Mucosa of descending colon (tissue), 3 donors: ENCODE measurements around the gene E2F6. TPM values are rescaled to one million over a fixed set of nuclear protein-coding genes. Genes with fewer than 3 reads are reported as not detected.

Source experiments
- ATAC-seq: fragments of 200-7000 bp; cut with Tn5 transposase; one replicate; pipeline ENCODE4 v1.9.1; 2020; ENCODE audit warnings: mild to moderate bottlenecking, moderate library complexity
- DNase-seq, 3 donors: peaks; one replicate each; pipeline ENCODE4 v3.0.0-alpha.2; 2020
- H3K36me3 ChIP-seq: fragments of 200-600 bp; one replicate; pipeline ENCODE4 v1.8.0; 2021; ENCODE audit warnings: low read depth, mild to moderate bottlenecking
- H3K4me1 ChIP-seq: fragments of 200-600 bp; one replicate; pipeline ENCODE4 v1.8.0; 2021; ENCODE audit warnings: low read depth, mild to moderate bottlenecking
- H3K4me3 ChIP-seq: fragments of 200-600 bp; one replicate; pipeline ENCODE4 v1.8.0; 2021; ENCODE audit warnings: mild to moderate bottlenecking
- H3K9me3 ChIP-seq: fragments of 200-600 bp; one replicate; pipeline ENCODE4 v1.8.0; 2021; ENCODE audit warnings: mild to moderate bottlenecking
- intact Hi-C, 2 donors: fragments of 100-400 bp; cut with DNase I in 1 of 2; cut with micrococcal nuclease in 1 of 2; formaldehyde crosslinking; loops; one replicate each; pipeline versions ENCODE4 v1.11.0 to v1.11.1; 2022; cut with DNase I, micrococcal nuclease
- total RNA-seq, 3 donors: library from RNA; stranded (reverse); fragmentation: NEBNext Ultra II Directional in 2 of 3; extraction: Animal tissue kit (Norgen Biotek cat#: 25700) in 2 of 3; gene quantifications; one replicate each; pipeline versions ENCODE4 v1.2.1 to v1.2.4, GENCODE V29; 2021 to 2023
- TF ChIP-seq, protein P1 (sequence below): fragments of 200-600 bp; IDR thresholded peaks from one replicate; pipeline ENCODE4 v1.8.0; 2022; ENCODE audit warnings: antibody characterized with exemption, mild to moderate bottlenecking
- donor health status: DM: no; HTN: no; CAD: no; lungs with moderate emphysema.
- donor health status: DM: no; HTN: no; CAD: no.
- donor health status: DM: no; HTN: yes; CAD: no.

E2F6 gene
- total RNA-seq, 3 donors from 2014 or later, result 4.3 to 12.6 (median 5.6) TPM

DNA sequence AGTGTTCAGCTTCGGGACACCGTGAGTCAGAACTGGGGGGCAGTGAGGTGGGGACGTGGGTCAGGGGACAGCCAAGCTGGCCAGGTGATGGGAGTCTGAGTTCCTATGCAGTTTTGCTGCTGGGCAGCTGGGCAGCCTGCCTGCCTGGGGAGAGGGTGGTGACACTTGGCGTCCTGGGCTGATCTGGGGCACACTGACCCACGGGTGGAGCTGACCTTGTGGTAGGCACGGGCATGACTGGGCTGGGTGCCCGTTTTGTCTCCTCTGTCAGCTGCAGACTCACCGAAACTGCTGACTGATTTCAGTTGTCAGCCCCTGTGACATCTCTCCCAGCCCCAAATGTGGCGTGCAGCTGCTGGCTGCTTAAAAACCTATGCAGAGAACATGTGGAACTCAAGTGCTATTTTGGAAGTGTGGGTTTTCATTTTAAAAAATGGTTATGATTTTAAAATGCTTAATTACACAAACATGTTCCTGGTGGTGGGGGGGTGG lies 32.6 kb upstream of the E2F6 start:
- Histone ChIP-seq H3K36me3 (no peaks in the 10 kb centered on the region), H3K9me3 (no peaks in the 10 kb centered on the region), H3K4me3 (no peak overlapping the region), H3K4me1 (no peaks in the 10 kb centered on the region)
- peak; percentile 59 for ATAC-seq
- TF ChIP-seq, protein P1, sequence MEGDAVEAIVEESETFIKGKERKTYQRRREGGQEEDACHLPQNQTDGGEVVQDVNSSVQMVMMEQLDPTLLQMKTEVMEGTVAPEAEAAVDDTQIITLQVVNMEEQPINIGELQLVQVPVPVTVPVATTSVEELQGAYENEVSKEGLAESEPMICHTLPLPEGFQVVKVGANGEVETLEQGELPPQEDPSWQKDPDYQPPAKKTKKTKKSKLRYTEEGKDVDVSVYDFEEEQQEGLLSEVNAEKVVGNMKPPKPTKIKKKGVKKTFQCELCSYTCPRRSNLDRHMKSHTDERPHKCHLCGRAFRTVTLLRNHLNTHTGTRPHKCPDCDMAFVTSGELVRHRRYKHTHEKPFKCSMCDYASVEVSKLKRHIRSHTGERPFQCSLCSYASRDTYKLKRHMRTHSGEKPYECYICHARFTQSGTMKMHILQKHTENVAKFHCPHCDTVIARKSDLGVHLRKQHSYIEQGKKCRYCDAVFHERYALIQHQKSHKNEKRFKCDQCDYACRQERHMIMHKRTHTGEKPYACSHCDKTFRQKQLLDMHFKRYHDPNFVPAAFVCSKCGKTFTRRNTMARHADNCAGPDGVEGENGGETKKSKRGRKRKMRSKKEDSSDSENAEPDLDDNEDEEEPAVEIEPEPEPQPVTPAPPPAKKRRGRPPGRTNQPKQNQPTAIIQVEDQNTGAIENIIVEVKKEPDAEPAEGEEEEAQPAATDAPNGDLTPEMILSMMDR, result no peak
- intact Hi-C loops, result no loop called here
- DNase-seq, result peak; percentile 40 to 65 (median 42)

DNA sequence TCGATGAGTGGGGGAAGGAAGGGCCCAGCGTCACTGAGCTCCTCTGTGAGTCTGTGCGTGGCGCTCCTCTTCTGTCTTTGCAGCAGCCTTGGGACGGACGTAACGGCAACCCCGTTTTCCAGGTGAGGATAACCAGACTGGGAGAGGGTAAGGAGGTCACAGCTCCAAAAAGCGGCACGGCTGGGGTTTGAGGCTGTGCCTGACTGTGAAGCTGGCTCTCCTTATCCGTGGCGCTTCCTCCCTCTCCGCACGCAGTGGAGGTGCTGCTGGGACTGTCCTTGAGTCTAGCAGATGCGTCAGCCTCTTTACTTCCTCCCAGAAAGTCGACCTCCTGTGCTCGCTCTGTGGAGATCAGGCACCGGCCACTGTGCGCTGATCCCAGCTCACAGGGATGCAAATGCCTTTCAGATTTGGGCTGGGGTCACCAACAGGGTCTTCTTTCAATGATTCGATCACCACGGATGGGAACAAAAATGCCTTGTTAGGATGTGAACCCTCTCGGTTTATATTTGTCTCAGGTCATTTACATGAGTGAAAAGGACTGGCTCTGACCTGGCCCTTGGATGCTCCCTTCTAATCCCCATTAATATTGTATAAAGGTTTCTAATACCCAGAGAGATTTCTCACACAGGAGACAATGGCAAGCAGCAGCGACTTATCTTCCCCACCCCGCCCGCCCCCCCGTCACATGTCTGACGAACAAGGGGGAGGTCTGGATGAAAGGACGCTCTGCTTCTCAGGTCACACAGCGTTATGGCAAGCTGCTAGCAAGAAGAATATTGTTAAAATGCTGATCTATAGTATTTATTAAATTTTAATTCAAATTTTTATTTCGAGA lies 30.1 kb upstream of the E2F6 start:
- Histone ChIP-seq H3K36me3 (no peaks in the 10 kb centered on the region), H3K9me3 (no peaks in the 10 kb centered on the region), H3K4me3 (no peak overlapping the region), H3K4me1 (no peaks in the 10 kb centered on the region)
- ATAC-seq (no peak), DNase-seq (no peak)
- intact Hi-C loops, result no loop called here
- TF ChIP-seq, protein P1, result no peak

DNA sequence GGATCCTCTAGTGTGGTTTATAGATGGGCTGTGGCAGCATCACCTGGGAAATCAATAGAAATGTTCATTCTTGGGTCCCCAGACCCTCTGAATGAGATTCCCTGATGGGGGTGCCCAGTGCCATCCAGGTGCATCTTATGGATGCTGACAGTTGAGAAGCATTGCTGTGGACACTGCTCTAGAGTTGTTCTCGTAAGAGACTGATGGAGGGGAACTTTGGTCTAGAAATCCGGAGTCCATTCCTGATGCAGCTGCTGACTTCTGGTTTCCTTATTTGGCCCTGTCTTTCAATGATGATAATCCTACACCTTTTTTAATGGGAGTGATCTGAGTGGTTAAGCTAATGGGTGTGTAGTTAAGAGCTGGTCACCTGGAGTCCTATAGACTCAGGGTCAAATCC lies 28.3 kb upstream of the E2F6 start:
- DNase-seq (no peak), ATAC-seq (no peak)
- Histone ChIP-seq H3K4me1 (no peaks in the 10 kb centered on the region), H3K4me3 (no peak overlapping the region), H3K36me3 (no peaks in the 10 kb centered on the region), H3K9me3 (no peaks in the 10 kb centered on the region)
- TF ChIP-seq, protein P1, result no peak
- intact Hi-C loops, result no loop called here

DNA sequence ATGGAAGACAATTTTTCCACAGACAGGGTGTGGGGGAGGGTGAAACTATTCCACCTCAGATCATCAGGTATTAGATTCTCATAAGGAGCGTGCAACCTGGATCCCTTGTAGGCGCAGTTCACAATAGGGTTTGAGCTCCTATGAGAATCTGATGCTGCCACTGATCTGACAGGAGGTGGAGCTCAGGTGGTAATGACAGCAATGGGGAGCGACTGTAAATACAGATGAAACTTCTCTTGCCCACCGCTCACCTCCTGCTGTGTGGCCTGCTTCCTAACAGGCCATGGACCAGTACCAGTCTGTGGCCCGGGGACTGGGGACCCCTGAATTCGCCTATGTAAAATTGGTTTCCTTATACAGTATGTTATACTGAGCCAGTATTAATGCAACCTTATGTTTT lies 27.3 kb upstream of the E2F6 start:
- TF ChIP-seq, protein P1, result no peak
- DNase-seq, result no peak

DNA sequence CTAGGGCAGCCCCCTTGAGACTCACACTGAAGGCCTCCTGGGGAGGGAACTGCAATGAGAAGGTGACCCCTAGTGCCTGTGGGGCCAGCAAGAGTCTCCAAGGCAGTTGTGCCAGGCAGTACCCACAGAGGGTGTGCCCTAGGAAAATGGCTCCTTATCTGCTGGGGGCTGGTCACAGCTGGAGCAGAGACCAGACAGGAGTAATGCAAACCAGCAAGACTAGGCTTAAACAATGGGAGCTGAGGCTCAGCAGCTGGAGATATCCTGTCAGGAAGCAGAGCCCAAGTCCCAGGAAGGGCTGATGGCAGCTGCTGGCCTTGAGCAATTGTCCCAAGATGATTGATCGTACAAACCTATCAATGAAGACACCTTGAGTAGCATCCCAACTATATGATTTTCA lies 26.8 kb upstream of the E2F6 start:
- intact Hi-C loops, result no loop called here
- TF ChIP-seq, protein P1, result no peak
- no peak for DNase-seq
- no peaks in the 10 kb centered on the region for H3K9me3 ChIP-seq
- no peak overlapping the region for H3K4me3 ChIP-seq
- ATAC-seq, result no peak
- no peaks in the 10 kb centered on the region for H3K36me3 ChIP-seq
- no peaks in the 10 kb centered on the region for H3K4me1 ChIP-seq

More for the DNA sequence above, 27.3 kb upstream of the E2F6 start:
- no peaks in the 10 kb centered on the region for H3K36me3 ChIP-seq
- H3K4me1 ChIP-seq, result no peaks in the 10 kb centered on the region
- intact Hi-C loops, result no loop called here
- ATAC-seq, result no peak
- H3K4me3 ChIP-seq, result no peak overlapping the region
- no peaks in the 10 kb centered on the region for H3K9me3 ChIP-seq
